Thymus (tissue), 11 donors: ENCODE results near the gene LAX1. TPM values are rescaled to one million over a fixed set of nuclear protein-coding genes. Genes with fewer than 3 reads are reported as not detected.

ENCODE experiments used
- DNase-seq, 9 donors: peaks; one replicate each; pipeline ENCODE4 v3.0.0-alpha.2; 2013; ENCODE audit warnings: low spot score in 9 of 9, low read depth in 6 of 9, missing footprints in 1 of 9
- H3K27ac ChIP-seq, 2 donors: one replicate each; pipeline ENCODE4 v1.5.1; 2013; ENCODE audit warnings: control low read depth in 1 of 2, low read depth in 1 of 2, low read length in 1 of 2, mild to moderate bottlenecking in 1 of 2, moderate library complexity in 1 of 2
- H3K27me3 ChIP-seq, 2 donors: one replicate each; pipeline ENCODE4 v1.5.1; 2013; ENCODE audit warnings: low read length in 1 of 2; ENCODE audit not compliant: control insufficient read depth in 2 of 2, insufficient read depth in 1 of 2
- H3K36me3 ChIP-seq, 2 donors: one replicate each; pipeline ENCODE4 v1.5.1; 2013; ENCODE audit warnings: low read length in 1 of 2, mild to moderate bottlenecking in 1 of 2, moderate library complexity in 1 of 2; ENCODE audit not compliant: control insufficient read depth in 2 of 2, insufficient read depth in 2 of 2
- H3K4me1 ChIP-seq, 2 donors: one replicate each; pipeline ENCODE4 v1.5.1; 2013; ENCODE audit warnings: low read length in 2 of 2; ENCODE audit not compliant: control insufficient read depth in 2 of 2, insufficient read depth in 2 of 2
- H3K4me3 ChIP-seq, 2 donors: one replicate each; pipeline ENCODE4 v1.5.1; 2013; ENCODE audit warnings: low read length in 2 of 2, control low read depth in 1 of 2, mild to moderate bottlenecking in 1 of 2
- H3K9me3 ChIP-seq, 2 donors: one replicate each; pipeline ENCODE4 v1.5.1; 2013; ENCODE audit warnings: low read length in 1 of 2, mild to moderate bottlenecking in 1 of 2; ENCODE audit not compliant: control insufficient read depth in 2 of 2, insufficient read depth in 1 of 2
- WGBS: extraction: QIAGEN DNeasy Blood & Tissue Kit; methylation state at CpG from one replicate; pipeline ENCODE4 v1.1.7; 2013; 5-methylcytosine and 5-hydroxymethylcytosine counted together
- polyA plus RNA-seq: library from polyadenylated mRNA; stranded (reverse); fragments of 200-250 nt; gene quantifications from one replicate; pipeline ENCODE4 v1.2.3, GENCODE V29; 2013
- total RNA-seq: library from RNA; stranded (reverse); fragments of 120-200 nt; gene quantifications from one replicate; pipeline ENCODE4 v1.2.4, GENCODE V29; 2013
- donor health status: healthy.

The LAX1 gene
- total and polyA plus RNA-seq, 2 donors = 5.1 to 12.5 TPM

- 94% methylated on average over 2 of the region's 2 CpGs for WGBS
- peaks cover 16 to 21% of the 10 kb centered on the region in 2 donors for H3K4me1 ChIP-seq
- no peaks in the 10 kb centered on the region for H3K27me3 ChIP-seq
- no peaks in the 10 kb centered on the region for H3K9me3 ChIP-seq
- H3K36me3 ChIP-seq = peaks cover 6 to 44% of the 10 kb centered on the region in 2 donors
- DNase-seq = no peak
- H3K4me3 ChIP-seq = peak overlapping the region; percentile 2 to 85
- no peak overlapping the region for H3K27ac ChIP-seq
These were observed 32.2 kb downstream of the LAX1 start for GRCh38 chr1:203797216-203797615.

GRCh38 chr1:203797948-203798655 is 33.1 kb downstream of the LAX1 start:
- H3K27ac ChIP-seq = peak overlapping the region in 1 of 2 donors; percentile 19
- DNase-seq = no peak

GRCh38 chr1:203799157-203799556 is 34.2 kb downstream of the LAX1 start:
- Histone ChIP-seq H3K4me1 (peaks cover 16 to 21% of the 10 kb centered on the region in 2 donors), H3K27ac (no peak overlapping the region), H3K4me3 (no peak overlapping the region), H3K36me3 (peaks cover 6 to 53% of the 10 kb centered on the region in 2 donors), H3K27me3 (no peaks in the 10 kb centered on the region), H3K9me3 (no peaks in the 10 kb centered on the region)
- WGBS = 97% methylated on average over 4 of the region's 4 CpGs
- no peak for DNase-seq

More at GRCh38 chr1:203797948-203798655, 33.1 kb downstream of the LAX1 start:
- Histone ChIP-seq H3K36me3 (peaks cover 6 to 45% of the 10 kb centered on the region in 2 donors), H3K9me3 (no peaks in the 10 kb centered on the region), H3K4me1 (peaks cover 16 to 21% of the 10 kb centered on the region in 2 donors), H3K4me3 (no peak overlapping the region), H3K27me3 (no peaks in the 10 kb centered on the region)
- 93% methylated on average over 6 of the region's 6 CpGs for WGBS

- Histone ChIP-seq H3K27me3 (no peaks in the 10 kb centered on the region), H3K36me3 (peaks cover 6 to 53% of the 10 kb centered on the region in 2 donors), H3K27ac (no peak overlapping the region), H3K4me3 (no peak overlapping the region), H3K4me1 (peaks cover 16 to 19% of the 10 kb centered on the region in 2 donors), H3K9me3 (no peaks in the 10 kb centered on the region)
- WGBS = 99% methylated on average over 1 of the region's 1 CpG
- DNase-seq = no peak
These were observed 35.0 kb downstream of the LAX1 start for GRCh38 chr1:203799971-203800370.

GRCh38 chr1:203805689-203806088 is 40.7 kb downstream of the LAX1 start:
- no peak for DNase-seq
- no peaks in the 10 kb centered on the region for H3K4me1 ChIP-seq
- peaks cover 22 to 45% of the 10 kb centered on the region in 2 donors for H3K36me3 ChIP-seq
- H3K27me3 ChIP-seq = no peaks in the 10 kb centered on the region
- no peak overlapping the region for H3K27ac ChIP-seq
- no peaks in the 10 kb centered on the region for H3K9me3 ChIP-seq
- WGBS = 98% methylated on average over 7 of the region's 7 CpGs
- H3K4me3 ChIP-seq = no peak overlapping the region

- Histone ChIP-seq H3K4me3 (no peak overlapping the region), H3K4me1 (no peaks in the 10 kb centered on the region), H3K27ac (no peak overlapping the region), H3K36me3 (peaks cover 22 to 43% of the 10 kb centered on the region in 2 donors), H3K9me3 (no peaks in the 10 kb centered on the region), H3K27me3 (no peaks in the 10 kb centered on the region)
- 94% methylated on average over 2 of the region's 2 CpGs for WGBS
- no peak for DNase-seq
These were observed 42.2 kb downstream of the LAX1 start for GRCh38 chr1:203807196-203807595.

- WGBS = 98% methylated on average over 2 of the region's 2 CpGs
- no peaks in the 10 kb centered on the region for H3K9me3 ChIP-seq
- no peak for DNase-seq
- H3K36me3 ChIP-seq = peaks cover 25 to 66% of the 10 kb centered on the region in 2 donors
- H3K4me3 ChIP-seq = no peak overlapping the region
- no peaks in the 10 kb centered on the region for H3K27me3 ChIP-seq
- no peaks in the 10 kb centered on the region for H3K4me1 ChIP-seq
- H3K27ac ChIP-seq = no peak overlapping the region
These were observed 48.8 kb downstream of the LAX1 start for GRCh38 chr1:203813581-203814341.

GRCh38 chr1:203818399-203818798 is 53.4 kb downstream of the LAX1 start:
- no peaks in the 10 kb centered on the region for H3K9me3 ChIP-seq
- H3K4me1 ChIP-seq = no peaks in the 10 kb centered on the region
- DNase-seq = no peak
- peaks cover 59 to 88% of the 10 kb centered on the region in 2 donors for H3K36me3 ChIP-seq
- 91% methylated on average over 6 of the region's 6 CpGs for WGBS
- no peak overlapping the region for H3K4me3 ChIP-seq
- H3K27ac ChIP-seq = no peak overlapping the region
- H3K27me3 ChIP-seq = no peaks in the 10 kb centered on the region

- WGBS = 100% methylated on average over 1 of the region's 1 CpG
- no peaks in the 10 kb centered on the region for H3K4me1 ChIP-seq
- H3K36me3 ChIP-seq = peaks cover 45 to 78% of the 10 kb centered on the region in 2 donors
These were observed 58.3 kb downstream of the LAX1 start for GRCh38 chr1:203823306-203823705.

More at GRCh38 chr1:203823306-203823705, 58.3 kb downstream of the LAX1 start:
- H3K4me3 ChIP-seq = no peak overlapping the region
- H3K9me3 ChIP-seq = no peaks in the 10 kb centered on the region
- no peak overlapping the region for H3K27ac ChIP-seq
- H3K27me3 ChIP-seq = no peaks in the 10 kb centered on the region
- no peak for DNase-seq
